H9 (cell line): ENCODE measurements around the gene PTPRN2. TPM values are rescaled to one million over a fixed set of nuclear protein-coding genes. Genes with fewer than 3 reads are reported as not detected.

Experiments used
- DNase-seq: peaks from one replicate; pipeline ENCODE4 v3.0.0-alpha.2; 2017
- H2AFZ ChIP-seq: one replicate; pipeline ENCODE4 v1.6.1; 2013; ENCODE audit warnings: mild to moderate bottlenecking, low read length, control low read depth, moderate library complexity
- H2AK5ac ChIP-seq: 2 replicates; pipeline ENCODE4 v1.6.1; 2013; ENCODE audit warnings: low read length, control low read depth, mixed read lengths; ENCODE audit not compliant: insufficient read length
- H2BK120ac ChIP-seq: one replicate; pipeline ENCODE4 v1.6.1; 2013; ENCODE audit warnings: low read depth, mild to moderate bottlenecking, low read length, control low read depth, inconsistent platforms; ENCODE audit not compliant: poor library complexity, severe bottlenecking
- H2BK12ac ChIP-seq: 2 replicates; pipeline ENCODE4 v1.6.1; 2013; ENCODE audit warnings: low read length, control low read depth, mixed read lengths, low read depth; ENCODE audit not compliant: insufficient read length
- H2BK15ac ChIP-seq: 2 replicates; pipeline ENCODE4 v1.6.1; 2013; ENCODE audit warnings: low read depth, low read length, control low read depth
- H2BK20ac ChIP-seq: one replicate; pipeline ENCODE4 v1.6.1; 2013; ENCODE audit warnings: low read depth, mild to moderate bottlenecking, low read length, control low read depth, inconsistent platforms; ENCODE audit not compliant: poor library complexity, severe bottlenecking
- H2BK5ac ChIP-seq: 2 replicates; pipeline ENCODE4 v1.6.1; 2013; ENCODE audit warnings: low read length, control low read depth, mixed read lengths; ENCODE audit not compliant: insufficient read length
- H3K14ac ChIP-seq: 2 replicates; pipeline ENCODE4 v1.6.1; 2013; ENCODE audit warnings: low read length, control low read depth; ENCODE audit not compliant: insufficient read depth
- H3K18ac ChIP-seq: 2 replicates; pipeline ENCODE4 v1.6.1; 2013; ENCODE audit warnings: low read depth, mild to moderate bottlenecking, mixed read lengths, low read length, control low read depth; ENCODE audit not compliant: insufficient read length
- H3K23ac ChIP-seq: 2 replicates; pipeline ENCODE4 v1.6.1; 2013; ENCODE audit warnings: low read length, control low read depth, mixed read lengths, low read depth; ENCODE audit not compliant: insufficient read length
- H3K23me2 ChIP-seq: 2 replicates; pipeline ENCODE4 v1.6.1; 2013; ENCODE audit warnings: low read depth, mild to moderate bottlenecking, mixed read lengths, low read length, control low read depth; ENCODE audit not compliant: insufficient read length, poor library complexity, severe bottlenecking
- H3K27ac ChIP-seq: 2 replicates; pipeline ENCODE4 v1.5.1; 2013; ENCODE audit warnings: low read length, control low read depth, mixed read lengths, low read depth; ENCODE audit not compliant: insufficient read length
- H3K27me3 ChIP-seq: 2 replicates; pipeline ENCODE4 v1.6.1; 2013; ENCODE audit warnings: low read length, control low read depth, inconsistent platforms; ENCODE audit not compliant: insufficient read depth
- H3K4ac ChIP-seq: 2 replicates; pipeline ENCODE4 v1.6.1; 2013; ENCODE audit warnings: low read depth, mild to moderate bottlenecking, control low read depth, inconsistent platforms, low read length, moderate library complexity
- H3K4me1 ChIP-seq: 2 replicates; pipeline ENCODE4 v1.6.1; 2013; ENCODE audit warnings: low read length, control low read depth, inconsistent platforms; ENCODE audit not compliant: insufficient read depth
- H3K4me2 ChIP-seq: 2 replicates; pipeline ENCODE4 v1.6.1; 2013; ENCODE audit warnings: low read length, control low read depth, mixed read lengths; ENCODE audit not compliant: insufficient read length, insufficient read depth
- H3K56ac ChIP-seq: 2 replicates; pipeline ENCODE4 v1.6.1; 2013; ENCODE audit warnings: low read depth, mild to moderate bottlenecking, mixed read lengths, low read length, control low read depth; ENCODE audit not compliant: insufficient read length
- H3K79me1 ChIP-seq: 2 replicates; pipeline ENCODE4 v1.6.1; 2013; ENCODE audit warnings: low read depth, mild to moderate bottlenecking, moderate library complexity, low read length, control low read depth, inconsistent platforms; ENCODE audit not compliant: insufficient read depth, poor library complexity, severe bottlenecking
- H3K79me2 ChIP-seq: 2 replicates; pipeline ENCODE4 v1.6.1; 2013; ENCODE audit warnings: low read length, control low read depth, inconsistent platforms; ENCODE audit not compliant: insufficient read depth
- H3K9ac ChIP-seq: 2 replicates; pipeline ENCODE4 v1.6.1; 2013; ENCODE audit warnings: low read length, control low read depth, mixed read lengths; ENCODE audit not compliant: insufficient read length; ENCODE audit errors: extremely low read depth
- H3K9me3 ChIP-seq: one replicate; pipeline ENCODE4 v1.6.1; 2013; ENCODE audit warnings: low read depth, low read length, inconsistent platforms; ENCODE audit not compliant: control insufficient read depth
- H3T11ph ChIP-seq: one replicate; pipeline ENCODE4 v1.6.1; 2013; ENCODE audit warnings: mild to moderate bottlenecking, low read length, control low read depth, inconsistent platforms
- H4K20me1 ChIP-seq: one replicate; pipeline ENCODE4 v1.6.1; 2013; ENCODE audit not compliant: control insufficient read depth, insufficient read length, insufficient read depth
- H4K5ac ChIP-seq: 2 replicates; pipeline ENCODE4 v1.6.1; 2013; ENCODE audit warnings: low read depth, mild to moderate bottlenecking, mixed read lengths, low read length, control low read depth; ENCODE audit not compliant: insufficient read length
- H4K8ac ChIP-seq: replicated peaks from 2 replicates; pipeline ENCODE4 v1.6.1; 2013; ENCODE audit warnings: low read length, control low read depth, mixed read lengths, low read depth; ENCODE audit not compliant: insufficient read length
- H4K91ac ChIP-seq: 2 replicates; pipeline ENCODE4 v1.6.1; 2013; ENCODE audit warnings: low read depth, mild to moderate bottlenecking, moderate library complexity, mixed read lengths, low read length, control low read depth; ENCODE audit not compliant: insufficient read length
- H3K27ac Mint-ChIP-seq, 3 experiments: 2 replicates in 2 of 3; 3 replicates in 1 of 3; pipeline ENCODE4 v1.8.0; 2020 to 2021; ENCODE audit warnings: mixed read lengths in 3 of 3, mild to moderate bottlenecking in 1 of 3, moderate library complexity in 1 of 3
- H3K27me3 Mint-ChIP-seq: 2 replicates; pipeline ENCODE4 v1.8.0; 2021; ENCODE audit warnings: low read depth, mild to moderate bottlenecking, moderate library complexity, mixed read lengths
- H3K36me3 Mint-ChIP-seq, 3 experiments: 2 replicates in 2 of 3; 3 replicates in 1 of 3; pipeline ENCODE4 v1.8.0; 2020 to 2021; ENCODE audit warnings: low read depth in 3 of 3, mixed read lengths in 3 of 3; ENCODE audit not compliant: insufficient read depth in 1 of 3
- H3K4me1 Mint-ChIP-seq, 2 experiments: 2 replicates each; pipeline ENCODE4 v1.8.0; 2020; ENCODE audit warnings: mixed read lengths in 2 of 2
- H3K4me3 Mint-ChIP-seq, 2 experiments: 2 replicates in 1 of 2; 3 replicates in 1 of 2; pipeline ENCODE4 v1.8.0; 2020 to 2021; ENCODE audit warnings: mild to moderate bottlenecking in 2 of 2, mixed read lengths in 2 of 2, moderate library complexity in 1 of 2
- H3K9me3 Mint-ChIP-seq, 2 experiments: 2 replicates in 1 of 2; 3 replicates in 1 of 2; pipeline ENCODE4 v1.8.0; 2020; ENCODE audit warnings: mild to moderate bottlenecking in 2 of 2, mixed read lengths in 2 of 2, moderate library complexity in 1 of 2
- CTCF ChIP-seq: fragments of 200-600 bp; sonication (generic); conservative IDR thresholded peaks from 3 replicates; pipeline ENCODE4 v1.8.0; 2021; ENCODE audit warnings: antibody characterized with exemption, mild to moderate bottlenecking
- WGBS: extraction: QIAGEN DNeasy Blood & Tissue Kit; methylation state at CpG from one replicate; pipeline ENCODE4 v1.1.7; 2013; ENCODE audit warnings: missing lambda C conversion rate, low lambda C conversion rate, mixed read lengths; ENCODE audit not compliant: insufficient read length; ENCODE audit errors: extremely low coverage; 5-methylcytosine and 5-hydroxymethylcytosine counted together
- total RNA-seq: library from RNA; stranded (reverse); gene quantifications from 2 replicates; pipeline ENCODE4 v1.2.1, GENCODE V29; 2021

PTPRN2 gene
- total RNA-seq, 1 experiment from 2014 or later: 5.2 TPM

- Histone ChIP-seq H4K5ac (no peak overlapping the region), H3K23me2 (no peaks in the 10 kb centered on the region), H4K91ac (no peak overlapping the region), H3K14ac (no peak overlapping the region), H4K8ac (no peak overlapping the region), H3K18ac (peak overlapping the region; percentile 14), H3K4ac (no peak overlapping the region), H3T11ph (no peak overlapping the region), H2BK12ac (no peak overlapping the region), H2BK5ac (no peak overlapping the region), H2BK120ac (no peak overlapping the region), H2AFZ (no peak overlapping the region), H2AK5ac (no peak overlapping the region), H4K20me1 (no peaks in the 10 kb centered on the region), H3K9me3 (no peaks in the 10 kb centered on the region), H3K4me2 (no peak overlapping the region), H3K79me1 (no peaks in the 10 kb centered on the region), H3K9ac (no peak overlapping the region), H2BK20ac (no peak overlapping the region), H3K56ac (no peak overlapping the region), H3K27me3 (no peaks in the 10 kb centered on the region), H3K27ac (no peak overlapping the region), H3K4me1 (no peaks in the 10 kb centered on the region), H3K79me2 (no peaks in the 10 kb centered on the region), H2BK15ac (no peak overlapping the region), H3K23ac (no peak overlapping the region)
- H3K36me3 Mint-ChIP-seq: no peaks in the 10 kb centered on the region
- peaks cover 7% of the 10 kb centered on the region; the same call in 1 of the 2 replicates for H3K27me3 Mint-ChIP-seq
- WGBS: no CpG with 5 or more reads among the region's 27 CpGs
- H3K9me3 Mint-ChIP-seq: no peaks in the 10 kb centered on the region
- no peak for TF ChIP-seq CTCF
- peaks cover 0 to 2% of the 10 kb centered on the region in 2 experiments; a peak in 2 of 4 replicates for H3K4me1 Mint-ChIP-seq
- no peak for DNase-seq
- H3K4me3 Mint-ChIP-seq: no peak overlapping the region
- H3K27ac Mint-ChIP-seq: peak overlapping the region in 1 of 3 experiments; percentile 65; a peak in 1 of 7 replicates
Observed at GRCh38 chr7:157751951-157752673, 835.5 kb downstream of the PTPRN2 start.
